ENCODE results near the gene HPS1. TPM values are rescaled to one million over a fixed set of nuclear protein-coding genes. Genes with fewer than 3 reads are reported as not detected.

Gene HPS1
- polyA plus RNA-seq, 2 of the 4 experiments (the other 2 are of a cell fraction), result 25.1 to 28.2 TPM

DNA sequence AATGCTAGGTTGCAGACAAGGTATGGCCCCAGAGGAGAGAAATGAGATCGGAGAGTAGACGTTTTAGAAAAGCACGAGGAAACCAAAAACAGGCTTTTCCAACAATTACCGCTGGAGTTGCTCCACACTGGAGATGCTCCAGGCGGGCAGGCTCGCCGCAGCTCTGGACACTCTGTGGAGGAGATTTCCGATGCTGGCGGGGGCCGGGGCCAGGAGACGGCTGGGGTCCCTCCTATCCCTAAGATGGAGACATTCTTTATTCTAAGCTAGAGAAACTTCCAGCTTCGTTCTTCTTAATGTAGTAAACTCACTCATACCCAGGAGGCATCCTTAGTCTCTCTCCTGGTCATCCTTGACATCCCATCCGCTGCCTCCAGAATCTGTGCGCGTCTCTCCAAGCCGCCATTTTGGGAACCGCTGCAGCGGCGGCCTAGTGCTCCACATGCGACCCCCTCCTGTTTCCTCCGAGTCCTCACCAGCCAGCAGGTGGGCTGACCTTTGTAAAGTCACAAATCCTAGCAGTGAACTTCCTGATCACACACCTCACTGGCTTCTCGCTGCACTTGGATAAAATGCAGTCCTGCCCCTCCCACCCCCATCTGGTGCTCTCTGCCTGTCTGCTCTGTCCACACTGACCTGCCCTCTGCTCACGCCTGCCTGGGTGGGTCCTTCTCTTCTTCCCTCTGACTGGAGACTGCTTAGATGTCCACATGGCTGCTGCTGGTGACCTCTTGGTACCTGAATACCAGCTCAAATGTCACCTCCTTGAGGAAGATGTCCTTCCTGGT, 43.6 kb downstream of the HPS1 start:
- CTCF ChIA-PET, result no interaction called here

DNA sequence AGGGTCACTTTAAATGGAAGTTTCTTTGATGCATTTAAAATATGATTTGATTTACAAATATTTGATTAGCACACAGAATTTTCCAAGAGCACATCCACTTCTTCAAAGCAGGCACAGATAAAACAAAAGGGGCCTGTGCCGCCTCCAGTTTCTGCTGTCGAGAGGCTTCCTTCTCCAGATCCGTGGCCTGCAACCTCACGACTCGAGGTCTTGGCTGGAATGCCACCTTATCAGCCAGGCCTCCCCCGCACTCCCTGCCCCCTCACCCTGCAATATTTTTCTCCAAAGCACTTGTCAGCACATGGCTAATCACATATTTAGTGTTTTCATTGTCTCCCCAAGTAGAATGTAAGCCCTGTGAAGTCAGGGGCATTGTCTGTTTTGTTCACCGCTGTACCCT, 44.3 kb downstream of the HPS1 start:
- H3K4me3 ChIP-seq, result no peak overlapping the region
- no peak overlapping the region for H3K4me2 ChIP-seq
- no peak for FAIRE-seq
- peaks cover 17% of the 10 kb centered on the region for H3K4me1 ChIP-seq
- ChIA-PET POLR2A (no interaction called here), CTCF (no interaction called here)
- no peaks in the 10 kb centered on the region for H3K9me3 ChIP-seq
- TF ChIP-seq TFCP2L1 (CRISPR knock-in tag; IDR thresholded peaks at IDR 0.05) (no peak), TP53 (CRISPR knock-in tag; IDR thresholded peaks at IDR 0.05) (no peak), FOSL2 (IDR thresholded peaks at IDR 0.05) (no peak), FOSL2 (CRISPR knock-in tag; IDR thresholded peaks at IDR 0.05) (no peak), RCOR1 (IDR thresholded peaks at IDR 0.05; ENCODE audit: low read depth, low read length) (no peak), FOXS1 (CRISPR knock-in tag; IDR thresholded peaks at IDR 0.05) (no peak), SMC3 (IDR thresholded peaks at IDR 0.05) (no peak)
- no peak overlapping the region for H3K27ac ChIP-seq
- ATAC-seq, result no peak
- no peak for DNase-seq (ENCODE audit: low read depth in 1 of 2, low spot score in 1 of 2)
- WGBS (ENCODE audit: missing lambda C conversion rate), result 89% methylated on average over 7 of the region's 7 CpGs

More for the DNA sequence above, 43.6 kb downstream of the HPS1 start:
- Histone ChIP-seq H3K4me3 (no peak overlapping the region), H3K9me3 (no peaks in the 10 kb centered on the region), H3K4me1 (peaks cover 17% of the 10 kb centered on the region), H3K4me2 (no peak overlapping the region), H3K27ac (no peak overlapping the region)
- POLR2A ChIA-PET, result no interaction called here
- ATAC-seq, result no peak
- DNase-seq (ENCODE audit: low read depth in 1 of 2, low spot score in 1 of 2), result no peak
- WGBS (ENCODE audit: missing lambda C conversion rate), result 97% methylated on average over 23 of the region's 23 CpGs
- TF ChIP-seq, protein P1, sequence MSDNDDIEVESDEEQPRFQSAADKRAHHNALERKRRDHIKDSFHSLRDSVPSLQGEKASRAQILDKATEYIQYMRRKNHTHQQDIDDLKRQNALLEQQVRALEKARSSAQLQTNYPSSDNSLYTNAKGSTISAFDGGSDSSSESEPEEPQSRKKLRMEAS (IDR thresholded peaks at IDR 0.05), result no peak
- TF ChIP-seq RAD21 (conservative IDR thresholded peaks at IDR 0.05 in 1 of 2, IDR thresholded peaks at IDR 0.05 in 1 of 2) (no peak), PHF8 (IDR thresholded peaks at IDR 0.05; ENCODE audit: borderline replicate concordance, low read depth) (no peak), CBX8 (IDR thresholded peaks at IDR 0.05) (no peak)
- FAIRE-seq, result no peak

DNA sequence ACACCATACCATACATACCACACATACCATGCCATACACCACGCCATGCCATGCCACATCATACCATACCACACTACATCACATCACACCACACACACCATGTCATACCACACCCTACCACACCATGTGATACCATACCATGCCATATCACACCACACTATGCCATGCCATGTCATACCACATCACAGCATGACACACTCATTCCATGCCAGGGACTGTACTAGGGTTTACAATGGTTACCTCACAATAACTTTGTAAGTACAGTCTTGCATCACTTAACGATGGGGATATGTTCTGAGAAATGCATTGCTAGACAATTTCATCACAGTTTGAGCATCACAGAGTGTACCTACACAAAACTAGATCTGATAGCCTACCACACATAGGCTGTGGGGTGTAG, 46.3 kb downstream of the HPS1 start:
- ChIA-PET POLR2A (no interaction called here), CTCF (no interaction called here)
- no peak for TF ChIP-seq ZC3H11A (IDR thresholded peaks at IDR 0.05)
- TF ChIP-seq, protein P2, sequence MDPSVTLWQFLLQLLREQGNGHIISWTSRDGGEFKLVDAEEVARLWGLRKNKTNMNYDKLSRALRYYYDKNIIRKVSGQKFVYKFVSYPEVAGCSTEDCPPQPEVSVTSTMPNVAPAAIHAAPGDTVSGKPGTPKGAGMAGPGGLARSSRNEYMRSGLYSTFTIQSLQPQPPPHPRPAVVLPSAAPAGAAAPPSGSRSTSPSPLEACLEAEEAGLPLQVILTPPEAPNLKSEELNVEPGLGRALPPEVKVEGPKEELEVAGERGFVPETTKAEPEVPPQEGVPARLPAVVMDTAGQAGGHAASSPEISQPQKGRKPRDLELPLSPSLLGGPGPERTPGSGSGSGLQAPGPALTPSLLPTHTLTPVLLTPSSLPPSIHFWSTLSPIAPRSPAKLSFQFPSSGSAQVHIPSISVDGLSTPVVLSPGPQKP (IDR thresholded peaks at IDR 0.05; ENCODE audit: low read depth, low read length), result no peak
- no peak for TF ChIP-seq EP300 (IDR thresholded peaks at IDR 0.05)
- TF ChIP-seq SREBF2 (IDR thresholded peaks at IDR 0.05), result no peak
- TF ChIP-seq HOXA7 (CRISPR knock-in tag; IDR thresholded peaks at IDR 0.05), result no peak
- ATAC-seq (peak in 1 of 2 experiments; percentile 15; a peak in 1 of 6 replicates), DNase-seq (ENCODE audit: low read depth in 1 of 2, low spot score in 1 of 2) (no peak), FAIRE-seq (no peak)
- H3K9me3 ChIP-seq, result no peaks in the 10 kb centered on the region
- 60% methylated on average over 2 of the region's 2 CpGs for WGBS (ENCODE audit: missing lambda C conversion rate)
- H3K4me2 ChIP-seq, result no peak overlapping the region
- no peak overlapping the region for H3K27ac ChIP-seq
- peaks cover 17% of the 10 kb centered on the region for H3K4me1 ChIP-seq
- no peak overlapping the region for H3K4me3 ChIP-seq

DNA sequence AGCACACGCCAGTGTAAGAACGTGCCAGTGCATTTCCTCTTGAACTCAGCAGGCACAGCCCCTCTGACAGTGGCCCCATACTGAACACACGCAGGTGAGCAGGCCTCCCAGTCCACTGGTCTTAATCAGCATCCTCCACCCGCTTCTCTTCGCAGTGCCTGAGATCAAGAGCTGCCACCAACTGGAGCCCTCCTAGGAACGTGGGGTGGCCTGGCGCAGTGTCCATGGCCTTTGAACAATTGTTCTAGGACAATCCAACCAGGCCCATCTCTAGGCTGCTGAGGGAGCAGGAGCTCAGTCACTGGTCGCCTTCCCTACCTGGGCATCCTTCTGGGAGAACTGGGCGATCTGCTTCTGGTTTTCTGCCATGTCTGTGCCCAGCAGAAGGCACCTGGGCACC, 47.0 kb downstream of the HPS1 start:
- ATAC-seq (no peak), DNase-seq (ENCODE audit: low read depth in 1 of 2, low spot score in 1 of 2) (no peak), FAIRE-seq (no peak)
- CTCF ChIA-PET, result no interaction called here
- TF ChIP-seq RNF2 (IDR thresholded peaks at IDR 0.05; ENCODE audit: borderline replicate concordance, low read depth) (no peak), FOSB (CRISPR knock-in tag; IDR thresholded peaks at IDR 0.05) (no peak), RFX5 (IDR thresholded peaks at IDR 0.05) (no peak), EP300 (IDR thresholded peaks at IDR 0.05) (no peak), JUNB (IDR thresholded peaks at IDR 0.05) (no peak), JUN (IDR thresholded peaks at IDR 0.05) (no peak), RAD21 (conservative IDR thresholded peaks at IDR 0.05 in 1 of 2, IDR thresholded peaks at IDR 0.05 in 1 of 2) (no peak), ZC3H11A (IDR thresholded peaks at IDR 0.05) (no peak), HOXA7 (CRISPR knock-in tag; IDR thresholded peaks at IDR 0.05) (no peak), CEBPB (IDR thresholded peaks at IDR 0.05) (no peak), ZFP36 (IDR thresholded peaks at IDR 0.05; ENCODE audit: borderline replicate concordance, partially characterized antibody) (no peak), TFCP2L1 (CRISPR knock-in tag; IDR thresholded peaks at IDR 0.05) (no peak), ZSCAN20 (CRISPR knock-in tag; IDR thresholded peaks at IDR 0.05) (no peak), PHF8 (IDR thresholded peaks at IDR 0.05; ENCODE audit: borderline replicate concordance, low read depth) (no peak), HOXB5 (CRISPR knock-in tag; IDR thresholded peaks at IDR 0.05) (no peak), EHF (CRISPR knock-in tag; IDR thresholded peaks at IDR 0.05) (no peak)
- TF ChIP-seq, protein P3, sequence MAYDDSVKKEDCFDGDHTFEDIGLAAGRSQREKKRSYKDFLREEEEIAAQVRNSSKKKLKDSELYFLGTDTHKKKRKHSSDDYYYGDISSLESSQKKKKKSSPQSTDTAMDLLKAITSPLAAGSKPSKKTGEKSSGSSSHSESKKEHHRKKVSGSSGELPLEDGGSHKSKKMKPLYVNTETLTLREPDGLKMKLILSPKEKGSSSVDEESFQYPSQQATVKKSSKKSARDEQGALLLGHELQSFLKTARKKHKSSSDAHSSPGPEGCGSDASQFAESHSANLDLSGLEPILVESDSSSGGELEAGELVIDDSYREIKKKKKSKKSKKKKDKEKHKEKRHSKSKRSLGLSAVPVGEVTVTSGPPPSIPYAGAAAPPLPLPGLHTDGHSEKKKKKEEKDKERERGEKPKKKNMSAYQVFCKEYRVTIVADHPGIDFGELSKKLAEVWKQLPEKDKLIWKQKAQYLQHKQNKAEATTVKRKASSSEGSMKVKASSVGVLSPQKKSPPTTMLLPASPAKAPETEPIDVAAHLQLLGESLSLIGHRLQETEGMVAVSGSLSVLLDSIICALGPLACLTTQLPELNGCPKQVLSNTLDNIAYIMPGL (CRISPR knock-in tag; IDR thresholded peaks at IDR 0.05; ENCODE audit: borderline replicate concordance), result no peak
- TF ChIP-seq, protein P4, sequence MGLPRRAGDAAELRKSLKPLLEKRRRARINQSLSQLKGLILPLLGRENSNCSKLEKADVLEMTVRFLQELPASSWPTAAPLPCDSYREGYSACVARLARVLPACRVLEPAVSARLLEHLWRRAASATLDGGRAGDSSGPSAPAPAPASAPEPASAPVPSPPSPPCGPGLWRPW (IDR thresholded peaks at IDR 0.05), result no peak
- no peak overlapping the region for H3K4me3 ChIP-seq
- H3K9me3 ChIP-seq, result no peaks in the 10 kb centered on the region
- no peak overlapping the region for H3K27ac ChIP-seq
- H3K4me2 ChIP-seq, result no peak overlapping the region
- 81% methylated on average over 9 of the region's 9 CpGs for WGBS (ENCODE audit: missing lambda C conversion rate)
- POLR2A ChIA-PET, result no interaction called here
- H3K4me1 ChIP-seq, result peaks cover 13% of the 10 kb centered on the region

All from A549 (cell line).